ENCODE measurements around the gene PITPNC1. TPM values are rescaled to one million over a fixed set of nuclear protein-coding genes. Genes with fewer than 3 reads are reported as not detected.

Gene PITPNC1
- total and polyA plus RNA-seq, 2 of the 13 experiments (the other 11 are each of a cell fraction or from before 2014, with no cell fraction given) = 4.1 to 5.7 TPM

DNA sequence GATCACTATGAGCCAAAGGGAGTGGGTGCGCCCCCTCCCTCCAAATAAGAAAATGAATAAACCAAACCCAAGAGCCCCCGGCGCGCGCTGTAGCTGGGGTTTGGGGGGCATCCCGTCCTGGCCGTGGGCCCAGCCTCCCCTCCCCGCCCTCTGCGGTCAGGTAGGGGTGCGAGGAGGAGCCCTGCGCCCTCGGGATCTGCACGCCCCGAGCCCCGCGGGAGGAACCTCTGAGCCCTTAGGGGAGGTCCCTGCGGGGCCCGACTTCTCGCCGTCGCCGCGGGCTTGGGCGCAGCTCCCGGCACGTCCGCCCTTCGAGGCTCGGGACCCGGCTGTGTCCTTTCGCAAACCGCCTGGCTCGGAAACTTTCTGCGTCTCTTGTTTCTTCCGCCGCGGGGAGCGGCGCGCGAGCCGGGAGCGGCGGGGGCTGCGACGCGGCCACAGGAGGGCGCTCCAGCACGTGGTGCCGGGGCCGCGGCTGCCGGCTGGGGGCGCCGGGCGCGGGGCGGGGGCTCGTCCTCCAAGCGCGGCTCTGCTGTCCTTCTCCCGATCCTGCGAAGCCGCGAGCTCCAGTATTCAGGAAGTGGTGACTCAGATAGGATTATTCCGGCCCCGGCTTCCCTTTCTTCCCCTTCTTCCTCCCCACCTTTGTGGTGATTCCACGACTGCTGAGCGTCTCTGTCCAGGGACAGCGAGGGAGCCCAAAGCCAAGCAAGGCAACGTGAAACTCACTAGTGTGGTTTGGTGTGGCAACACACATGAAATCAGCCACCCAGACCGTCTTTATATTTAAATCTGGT is 1.6 kb downstream of the PITPNC1 start (continued):
- no peak for TF ChIP-seq NFE2L1 (CRISPR knock-in tag; IDR thresholded peaks at IDR 0.05; ENCODE audit: borderline replicate concordance)
- TF ChIP-seq, protein P1, sequence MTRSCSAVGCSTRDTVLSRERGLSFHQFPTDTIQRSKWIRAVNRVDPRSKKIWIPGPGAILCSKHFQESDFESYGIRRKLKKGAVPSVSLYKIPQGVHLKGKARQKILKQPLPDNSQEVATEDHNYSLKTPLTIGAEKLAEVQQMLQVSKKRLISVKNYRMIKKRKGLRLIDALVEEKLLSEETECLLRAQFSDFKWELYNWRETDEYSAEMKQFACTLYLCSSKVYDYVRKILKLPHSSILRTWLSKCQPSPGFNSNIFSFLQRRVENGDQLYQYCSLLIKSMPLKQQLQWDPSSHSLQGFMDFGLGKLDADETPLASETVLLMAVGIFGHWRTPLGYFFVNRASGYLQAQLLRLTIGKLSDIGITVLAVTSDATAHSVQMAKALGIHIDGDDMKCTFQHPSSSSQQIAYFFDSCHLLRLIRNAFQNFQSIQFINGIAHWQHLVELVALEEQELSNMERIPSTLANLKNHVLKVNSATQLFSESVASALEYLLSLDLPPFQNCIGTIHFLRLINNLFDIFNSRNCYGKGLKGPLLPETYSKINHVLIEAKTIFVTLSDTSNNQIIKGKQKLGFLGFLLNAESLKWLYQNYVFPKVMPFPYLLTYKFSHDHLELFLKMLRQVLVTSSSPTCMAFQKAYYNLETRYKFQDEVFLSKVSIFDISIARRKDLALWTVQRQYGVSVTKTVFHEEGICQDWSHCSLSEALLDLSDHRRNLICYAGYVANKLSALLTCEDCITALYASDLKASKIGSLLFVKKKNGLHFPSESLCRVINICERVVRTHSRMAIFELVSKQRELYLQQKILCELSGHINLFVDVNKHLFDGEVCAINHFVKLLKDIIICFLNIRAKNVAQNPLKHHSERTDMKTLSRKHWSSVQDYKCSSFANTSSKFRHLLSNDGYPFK (CRISPR knock-in tag; IDR thresholded peaks at IDR 0.05; ENCODE audit: borderline replicate concordance) = no peak
- TF ChIP-seq SRSF4 (IDR thresholded peaks at IDR 0.05; ENCODE audit: low read depth, low read length, poor library complexity, severe bottlenecking) = no peak
- no peak for TF ChIP-seq SYNCRIP (IDR thresholded peaks at IDR 0.05; ENCODE audit: insufficient read depth, low read depth, low read length)
- no peak for TF ChIP-seq ZNF570 (CRISPR knock-in tag; IDR thresholded peaks at IDR 0.05; ENCODE audit: borderline replicate concordance)
- no peak for TF ChIP-seq ZNF567 (CRISPR knock-in tag; IDR thresholded peaks at IDR 0.05; ENCODE audit: borderline replicate concordance)
- no peak for TF ChIP-seq CREM (IDR thresholded peaks at IDR 0.05)
- no peak for TF ChIP-seq CREM (CRISPR knock-in tag; IDR thresholded peaks at IDR 0.05)
- peak; percentile 70; the same call in 1 of the 2 replicates for TF ChIP-seq ZNF331 (CRISPR knock-in tag; IDR thresholded peaks at IDR 0.05)
- TF ChIP-seq MLLT10 (CRISPR knock-in tag; IDR thresholded peaks at IDR 0.05) = no peak
- TF ChIP-seq HNRNPK (IDR thresholded peaks at IDR 0.05; ENCODE audit: low read depth, low read length, poor library complexity, severe bottlenecking) = no peak
- TF ChIP-seq RELA (CRISPR knock-in tag; IDR thresholded peaks at IDR 0.05) = no peak
- no peak for TF ChIP-seq GATAD2A (CRISPR knock-in tag; IDR thresholded peaks at IDR 0.05)
- 0 out of 2 replicates have a peak, but pooled peaks have one; percentile 25 for TF ChIP-seq KDM5A (IDR thresholded peaks at IDR 0.05; ENCODE audit: borderline replicate concordance, low read length)
- no peak for TF ChIP-seq HMG20A (CRISPR knock-in tag; IDR thresholded peaks at IDR 0.05; ENCODE audit: borderline replicate concordance)
- no peak for TF ChIP-seq ZKSCAN1 (IDR thresholded peaks at IDR 0.05; ENCODE audit: low read length)
- TF ChIP-seq, protein P2, sequence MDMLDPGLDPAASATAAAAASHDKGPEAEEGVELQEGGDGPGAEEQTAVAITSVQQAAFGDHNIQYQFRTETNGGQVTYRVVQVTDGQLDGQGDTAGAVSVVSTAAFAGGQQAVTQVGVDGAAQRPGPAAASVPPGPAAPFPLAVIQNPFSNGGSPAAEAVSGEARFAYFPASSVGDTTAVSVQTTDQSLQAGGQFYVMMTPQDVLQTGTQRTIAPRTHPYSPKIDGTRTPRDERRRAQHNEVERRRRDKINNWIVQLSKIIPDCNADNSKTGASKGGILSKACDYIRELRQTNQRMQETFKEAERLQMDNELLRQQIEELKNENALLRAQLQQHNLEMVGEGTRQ (IDR thresholded peaks at IDR 0.05; ENCODE audit: low read depth, low read length) = no peak
- TF ChIP-seq, protein P2 (CRISPR knock-in tag; IDR thresholded peaks at IDR 0.05; ENCODE audit: borderline replicate concordance) = no peak
- no peak; the same call in 1 of the 2 replicates for TF ChIP-seq ZNF256 (CRISPR knock-in tag; conservative IDR thresholded peaks at IDR 0.05)
- TF ChIP-seq TCF7 (IDR thresholded peaks at IDR 0.05; ENCODE audit: low read depth) = no peak
- TF ChIP-seq, protein P3, sequence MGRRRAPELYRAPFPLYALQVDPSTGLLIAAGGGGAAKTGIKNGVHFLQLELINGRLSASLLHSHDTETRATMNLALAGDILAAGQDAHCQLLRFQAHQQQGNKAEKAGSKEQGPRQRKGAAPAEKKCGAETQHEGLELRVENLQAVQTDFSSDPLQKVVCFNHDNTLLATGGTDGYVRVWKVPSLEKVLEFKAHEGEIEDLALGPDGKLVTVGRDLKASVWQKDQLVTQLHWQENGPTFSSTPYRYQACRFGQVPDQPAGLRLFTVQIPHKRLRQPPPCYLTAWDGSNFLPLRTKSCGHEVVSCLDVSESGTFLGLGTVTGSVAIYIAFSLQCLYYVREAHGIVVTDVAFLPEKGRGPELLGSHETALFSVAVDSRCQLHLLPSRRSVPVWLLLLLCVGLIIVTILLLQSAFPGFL (CRISPR knock-in tag; IDR thresholded peaks at IDR 0.05) = no peak; the same call in 1 of the 2 replicates
- no peak for TF ChIP-seq MXI1 (IDR thresholded peaks at IDR 0.05; ENCODE audit: borderline replicate concordance, low read depth, low read length)
- peak; percentile 26; the same call in 1 of the 2 replicates for TF ChIP-seq GFI1 (CRISPR knock-in tag; IDR thresholded peaks at IDR 0.05; ENCODE audit: borderline replicate concordance)
- 0 out of 2 replicates have a peak, but pooled peaks have one; percentile 68 for TF ChIP-seq ZNF546 (CRISPR knock-in tag; conservative IDR thresholded peaks at IDR 0.05)
- TF ChIP-seq MATR3 (CRISPR knock-in tag; IDR thresholded peaks at IDR 0.05) = no peak
